GM10248 (cell line): ENCODE results near the gene IMPA2.

Experiments used
- CTCF ChIA-PET: fragments of 300-600 bp; sonication (Branson Sonifier 250); formaldehyde crosslinking; extraction: SDS; loops from one replicate; lab custom pipeline; 2021; ENCODE audit warnings: antibody characterized with exemption; lab: Yijun Ruan, JAX
- POLR2A ChIA-PET: fragments of 350-650 bp; sonication (Branson Sonifier 250); formaldehyde crosslinking; extraction: SDS; loops from one replicate; lab custom pipeline; 2020; ENCODE audit warnings: antibody characterized with exemption; lab: Yijun Ruan, JAX
- DNase-seq: peaks from one replicate; pipeline ENCODE4 v3.0.0; 2012; ENCODE audit errors: extremely low spot score
- CTCF ChIP-seq: IDR thresholded peaks from 2 replicates; pipeline ENCODE4 v1.5.1; 2012; ENCODE audit warnings: mild to moderate bottlenecking, low read depth; ENCODE audit errors: extremely low read depth, missing control alignments, control extremely low read depth

The IMPA2 gene

GRCh38 chr18:11992096-11992790, 10.9 kb downstream of the IMPA2 start:
- ChIA-PET POLR2A (no interaction called here), CTCF (interaction anchor here (0.9 to 12.7 kb wide), 6 partner anchors 11 to 256 kb away, joined by 3 to 324 read pairs (median 4); partner anchors contain the start of gene IMPA2)
- no peak for TF ChIP-seq CTCF
- DNase-seq, result no peak

- POLR2A ChIA-PET, result no interaction called here
- DNase-seq, result no peak
- no peak for TF ChIP-seq CTCF
- CTCF ChIA-PET, result interaction anchor here (0.9 to 12.7 kb wide), 8 partner anchors 11 to 260 kb away, joined by 3 to 324 read pairs (median 16); partner anchors contain the start of gene IMPA2
Observed at GRCh38 chr18:11993264-11993916, 12.1 kb downstream of the IMPA2 start.

GRCh38 chr18:11994336-11994702, 13.0 kb downstream of the IMPA2 start:
- ChIA-PET CTCF (interaction anchor here (0.9 to 12.7 kb wide), 16 partner anchors 8 to 339 kb away, joined by 3 to 324 read pairs (median 10); partner anchors contain the start of gene IMPA2), POLR2A (no interaction called here)
- TF ChIP-seq CTCF, result no peak
- no peak for DNase-seq

- POLR2A ChIA-PET, result no interaction called here
- CTCF ChIA-PET, result interaction anchor here (0.7 to 12.7 kb wide), 31 partner anchors 8 to 339 kb away, joined by 3 to 324 read pairs (median 5); partner anchors contain the start of gene IMPA2
- no peak for TF ChIP-seq CTCF
- DNase-seq, result no peak
Observed at GRCh38 chr18:11994703-11995444, 13.6 kb downstream of the IMPA2 start.

- POLR2A ChIA-PET, result no interaction called here
- DNase-seq, result peak; percentile 82
- CTCF ChIA-PET, result interaction anchor here (0.6 to 12.7 kb wide), 38 partner anchors 8 to 495 kb away, joined by 3 to 324 read pairs (median 4); partner anchors contain the start of gene IMPA2
Observed at GRCh38 chr18:11995445-11996189, 14.3 kb downstream of the IMPA2 start.

More at GRCh38 chr18:11995445-11996189, 14.3 kb downstream of the IMPA2 start:
- peak; percentile 88 for TF ChIP-seq CTCF
